Esophagus (tissue), 2 donors: ENCODE results near the gene MYO3B. TPM values are rescaled to one million over a fixed set of nuclear protein-coding genes. Genes with fewer than 3 reads are reported as not detected.

ENCODE experiments used
- H3K27ac ChIP-seq, 2 donors: one replicate each; pipeline ENCODE4 v1.5.1; 2013; ENCODE audit warnings: low read depth in 2 of 2, mild to moderate bottlenecking in 2 of 2, inconsistent platforms in 1 of 2, low read length in 1 of 2, moderate library complexity in 1 of 2
- H3K27me3 ChIP-seq, 2 donors: one replicate each; pipeline ENCODE4 v1.6.1; 2013; ENCODE audit warnings: low read length in 2 of 2, control low read depth in 1 of 2, mild to moderate bottlenecking in 1 of 2; ENCODE audit not compliant: insufficient read depth in 2 of 2, control insufficient read depth in 1 of 2
- H3K36me3 ChIP-seq, 2 donors: one replicate each; pipeline ENCODE4 v1.6.1; 2013; ENCODE audit warnings: low read length in 1 of 2; ENCODE audit not compliant: control insufficient read depth in 2 of 2, insufficient read depth in 2 of 2
- H3K4me1 ChIP-seq, 2 donors: one replicate each; pipeline ENCODE4 v1.6.1; 2013; ENCODE audit warnings: low read length in 1 of 2; ENCODE audit not compliant: control insufficient read depth in 2 of 2, insufficient read depth in 2 of 2
- H3K4me3 ChIP-seq, 2 donors: one replicate each; pipeline ENCODE4 v1.5.1; 2013; ENCODE audit warnings: low read length in 2 of 2, mild to moderate bottlenecking in 2 of 2, low read depth in 1 of 2, moderate library complexity in 1 of 2
- H3K9me3 ChIP-seq, 2 donors: one replicate each; pipeline ENCODE4 v1.6.1; 2013; ENCODE audit warnings: mild to moderate bottlenecking in 2 of 2, low read depth in 1 of 2, low read length in 1 of 2, moderate library complexity in 1 of 2; ENCODE audit not compliant: control insufficient read depth in 2 of 2, insufficient read depth in 1 of 2
- WGBS, 2 donors: extraction: QIAGEN DNeasy Blood & Tissue Kit; methylation state at CpG; one replicate each; pipeline ENCODE4 v1.1.7; 2013; 5-methylcytosine and 5-hydroxymethylcytosine counted together
- polyA plus RNA-seq, 2 donors: library from polyadenylated mRNA; stranded (reverse); fragments of 200-250 nt; gene quantifications; one replicate each; pipeline ENCODE4 v1.2.3, GENCODE V29; 2013
- donor health status: healthy with polysubstance abuse.
- donor health status: Bipolar disorder and iron deficiency.

The MYO3B gene
- polyA plus RNA-seq, 2 donors: 0.08 to 0.11 TPM

DNA sequence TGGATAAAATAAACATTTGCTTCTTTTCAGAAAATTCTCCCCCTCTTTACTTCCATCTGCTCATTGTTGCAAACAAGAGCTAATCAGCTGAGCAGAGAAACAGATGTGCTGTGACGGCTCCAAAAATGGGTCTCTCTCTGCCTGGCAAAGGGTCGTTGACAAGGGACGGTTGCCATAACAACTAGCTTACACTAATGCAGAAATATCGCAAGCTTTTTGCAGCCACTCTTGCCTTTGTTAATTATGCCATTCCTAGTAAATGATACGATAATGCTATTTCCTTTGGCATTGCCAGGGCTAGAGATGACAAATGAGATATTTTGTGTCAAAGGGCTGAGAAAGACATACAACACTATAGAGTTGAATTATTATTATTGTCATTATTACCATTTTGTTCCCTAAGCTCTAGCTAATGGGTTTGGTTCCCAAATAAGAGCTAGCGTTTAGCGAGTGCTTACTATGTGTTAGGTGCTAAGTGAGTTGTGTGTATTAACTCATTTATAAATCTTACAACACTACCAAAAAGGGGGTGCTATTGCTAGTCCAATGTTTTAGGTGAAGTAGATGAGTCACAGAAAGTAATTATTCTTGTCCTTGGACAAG lies 46.8 kb downstream of the MYO3B start:
- no peaks in the 10 kb centered on the region for H3K4me1 ChIP-seq
- no peaks in the 10 kb centered on the region for H3K27me3 ChIP-seq
- no peak overlapping the region for H3K27ac ChIP-seq
- H3K4me3 ChIP-seq: no peak overlapping the region
- no peaks in the 10 kb centered on the region for H3K9me3 ChIP-seq
- WGBS, 2 donors: 55 to 56% methylated on average over 7 of the region's 7 CpGs
- H3K36me3 ChIP-seq: no peaks in the 10 kb centered on the region

- Histone ChIP-seq H3K27me3 (no peaks in the 10 kb centered on the region), H3K4me3 (no peak overlapping the region), H3K4me1 (no peaks in the 10 kb centered on the region), H3K27ac (no peak overlapping the region), H3K9me3 (no peaks in the 10 kb centered on the region), H3K36me3 (no peaks in the 10 kb centered on the region)
- 47 to 68% methylated on average over 4 of the region's 4 CpGs for WGBS, 2 donors
Measured at GRCh38 chr2:170226216-170226615, 48.3 kb downstream of the MYO3B start.

DNA sequence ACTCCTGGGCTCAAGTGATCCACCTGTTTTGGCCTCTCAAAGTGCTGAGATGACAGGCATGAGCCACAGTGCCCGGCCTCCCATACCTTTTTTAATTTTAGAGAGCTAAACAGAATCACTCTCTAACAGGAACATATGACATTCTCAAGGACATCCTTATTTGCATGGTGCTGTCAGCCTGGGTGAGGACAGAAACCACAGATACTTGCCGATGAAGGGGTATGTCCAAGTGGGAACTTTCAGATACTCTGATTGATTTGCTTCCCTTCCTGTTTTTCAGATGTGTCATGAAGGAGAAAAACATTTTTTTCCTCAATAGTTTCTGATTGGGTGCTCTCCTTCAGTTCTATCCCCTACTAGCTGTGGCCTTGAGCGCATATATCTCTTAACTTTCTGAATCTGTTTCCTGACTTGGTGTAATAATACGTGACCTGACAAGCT lies 49.6 kb downstream of the MYO3B start:
- Histone ChIP-seq H3K4me3 (no peak overlapping the region), H3K27me3 (no peaks in the 10 kb centered on the region), H3K4me1 (no peaks in the 10 kb centered on the region), H3K36me3 (no peaks in the 10 kb centered on the region), H3K9me3 (no peaks in the 10 kb centered on the region), H3K27ac (no peak overlapping the region)
- 78 to 84% methylated on average over 4 of the region's 4 CpGs for WGBS, 2 donors

- Histone ChIP-seq H3K4me1 (no peaks in the 10 kb centered on the region), H3K9me3 (no peaks in the 10 kb centered on the region), H3K4me3 (no peak overlapping the region), H3K27ac (no peak overlapping the region), H3K36me3 (no peaks in the 10 kb centered on the region), H3K27me3 (no peaks in the 10 kb centered on the region)
- WGBS, 2 donors: 70 to 81% methylated on average over 4 of the region's 4 CpGs
Measured at GRCh38 chr2:170227951-170228350, 50.0 kb downstream of the MYO3B start.

- H3K4me3 ChIP-seq: no peak overlapping the region
- no peaks in the 10 kb centered on the region for H3K9me3 ChIP-seq
- no peaks in the 10 kb centered on the region for H3K4me1 ChIP-seq
- no peaks in the 10 kb centered on the region for H3K27me3 ChIP-seq
- 82% methylated on average over 3 of the region's 3 CpGs for WGBS, 2 donors
- no peak overlapping the region for H3K27ac ChIP-seq
- H3K36me3 ChIP-seq: no peaks in the 10 kb centered on the region
Measured at GRCh38 chr2:170228429-170228828, 50.5 kb downstream of the MYO3B start.

DNA sequence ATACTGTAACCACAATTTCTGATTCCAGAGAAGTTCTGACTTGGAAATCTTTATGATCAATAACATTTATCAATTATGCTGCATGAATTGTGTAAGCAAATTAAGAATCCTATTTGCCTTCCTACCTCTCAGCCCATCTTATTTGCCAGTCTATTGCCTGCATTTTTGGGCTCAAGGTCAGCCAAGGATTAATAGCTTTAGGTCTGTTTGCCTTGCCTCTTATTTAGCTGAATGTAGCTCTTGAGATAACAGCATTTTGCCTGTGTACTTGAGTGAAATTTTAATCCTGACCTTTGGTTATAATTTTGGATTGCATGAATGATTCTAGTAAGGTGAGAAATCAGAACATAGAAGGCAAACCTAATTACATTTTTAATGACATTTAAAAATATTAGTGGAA lies 51.2 kb downstream of the MYO3B start:
- no peaks in the 10 kb centered on the region for H3K4me1 ChIP-seq
- H3K4me3 ChIP-seq: no peak overlapping the region
- no peaks in the 10 kb centered on the region for H3K27me3 ChIP-seq
- H3K36me3 ChIP-seq: no peaks in the 10 kb centered on the region
- no peaks in the 10 kb centered on the region for H3K9me3 ChIP-seq
- no peak overlapping the region for H3K27ac ChIP-seq

- Histone ChIP-seq H3K27me3 (no peaks in the 10 kb centered on the region), H3K27ac (no peak overlapping the region), H3K9me3 (no peaks in the 10 kb centered on the region), H3K4me1 (no peaks in the 10 kb centered on the region), H3K36me3 (no peaks in the 10 kb centered on the region), H3K4me3 (no peak overlapping the region)
- WGBS, 2 donors: 75 to 76% methylated on average over 2 of the region's 2 CpGs
Measured at GRCh38 chr2:170229744-170230143, 51.8 kb downstream of the MYO3B start.

DNA sequence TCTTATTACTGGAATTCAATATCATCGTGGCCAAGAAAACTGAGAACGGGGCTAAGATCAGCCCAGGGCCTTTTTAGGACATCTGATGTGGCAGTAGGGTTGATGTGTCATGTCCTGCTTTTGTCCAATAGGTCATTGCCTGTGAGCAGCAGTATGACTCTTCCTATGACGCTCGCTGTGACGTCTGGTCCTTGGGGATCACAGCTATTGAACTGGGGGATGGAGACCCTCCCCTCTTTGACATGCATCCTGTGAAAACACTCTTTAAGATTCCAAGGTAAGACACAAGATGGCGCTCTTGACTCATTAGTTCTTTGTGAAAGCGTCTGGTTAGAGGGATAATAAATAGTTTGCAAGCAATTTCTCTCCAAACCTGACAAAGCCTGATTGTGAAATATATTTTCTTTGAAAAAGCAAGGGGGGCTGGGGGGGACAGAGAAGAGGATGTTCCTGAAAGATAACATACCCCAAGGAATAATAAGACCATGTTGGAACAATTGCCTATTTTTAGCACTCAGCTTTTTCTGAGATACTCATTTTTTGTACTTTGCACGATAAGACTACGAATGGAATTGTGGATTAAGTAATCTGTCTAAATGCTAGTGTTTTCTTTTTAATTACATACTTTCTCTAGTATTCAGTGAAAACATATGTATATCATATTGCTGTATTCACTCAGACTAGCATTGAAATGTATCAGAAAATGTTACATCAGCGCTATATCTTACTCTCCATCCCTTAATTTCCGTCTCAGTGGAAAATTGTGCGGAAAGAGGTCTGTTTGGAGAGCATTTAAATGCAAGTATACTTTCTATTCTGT lies 58.1 kb downstream of the MYO3B start:
- H3K36me3 ChIP-seq: no peaks in the 10 kb centered on the region

GRCh38 chr2:170236680-170237047 lies 58.7 kb downstream of the MYO3B start:
- Histone ChIP-seq H3K27me3 (no peaks in the 10 kb centered on the region), H3K4me1 (no peaks in the 10 kb centered on the region), H3K36me3 (no peaks in the 10 kb centered on the region), H3K9me3 (no peaks in the 10 kb centered on the region), H3K27ac (no peak overlapping the region), H3K4me3 (no peak overlapping the region)
- WGBS, 2 donors: 88 to 93% methylated on average over 2 of the region's 2 CpGs

More for the DNA sequence above, 58.1 kb downstream of the MYO3B start:
- H3K4me3 ChIP-seq: no peak overlapping the region
- no peaks in the 10 kb centered on the region for H3K9me3 ChIP-seq
- H3K27ac ChIP-seq: no peak overlapping the region
- no peaks in the 10 kb centered on the region for H3K4me1 ChIP-seq
- H3K27me3 ChIP-seq: no peaks in the 10 kb centered on the region
- 52 to 54% methylated on average over 12 of the region's 12 CpGs for WGBS, 2 donors
